NCI-H2227 (cell line): Measurements from ENCODE around the gene VCL.
"Not testable (repeated sequence)": the region's sequence is repeated elsewhere in the genome, so short reads cannot be mapped to it uniquely, and the experiment has no call there.

ENCODE experiments used
- DNase-seq: peaks from one replicate; lab custom pipeline; 2025; ENCODE audit not compliant: unreplicated experiment; lab: John Stamatoyannopoulos, UW

Gene VCL

GRCh38 chr10:74146980-74147379 lies 149.1 kb downstream of the VCL start:
- DNase-seq: not testable (repeated sequence)

DNA sequence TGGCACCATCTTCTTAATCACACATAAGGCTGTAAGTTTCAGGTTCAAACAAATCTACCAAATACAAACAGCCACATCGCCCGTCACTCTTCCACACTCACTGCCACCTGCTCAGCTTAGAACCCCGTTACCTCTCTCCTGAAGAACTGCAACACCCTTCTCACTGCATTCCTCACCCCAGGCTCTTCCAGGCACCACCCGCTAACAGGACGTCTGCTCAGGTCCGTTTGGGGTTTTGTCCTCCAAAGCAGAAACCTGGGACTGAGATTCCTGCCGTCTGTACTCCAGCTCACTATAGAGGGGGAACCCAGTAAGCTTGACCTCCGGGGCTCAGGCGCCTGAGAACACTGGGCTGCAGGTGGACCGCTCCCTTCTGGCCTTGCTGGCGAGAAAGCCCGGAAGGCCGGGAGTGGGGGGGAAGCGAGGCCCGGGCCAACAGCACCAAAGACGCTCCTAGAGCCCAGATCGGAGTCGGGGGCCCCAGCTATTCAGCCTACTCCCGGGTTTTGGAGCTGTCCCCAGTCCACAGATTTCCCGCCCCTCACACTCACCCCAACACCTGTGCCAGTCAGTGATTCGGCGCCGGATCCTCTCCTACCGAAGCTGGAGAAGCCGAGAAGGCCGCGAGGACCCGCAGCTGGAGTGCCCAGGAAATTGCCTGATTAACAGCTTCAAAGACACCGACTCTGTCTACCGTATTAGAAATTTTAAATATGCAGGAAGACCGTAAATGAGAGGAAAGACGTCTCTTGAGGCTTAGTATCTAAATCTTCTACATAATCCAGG lies 152.5 kb downstream of the VCL start, which contains the start of gene AP3M1:
Gene AP3M1 (minus strand): TSS at position 625 of the 786 bp plus-strand sequence. CDS start 12,449 bp downstream, outside the sequence.
- DNase-seq: peak; percentile 94

DNA sequence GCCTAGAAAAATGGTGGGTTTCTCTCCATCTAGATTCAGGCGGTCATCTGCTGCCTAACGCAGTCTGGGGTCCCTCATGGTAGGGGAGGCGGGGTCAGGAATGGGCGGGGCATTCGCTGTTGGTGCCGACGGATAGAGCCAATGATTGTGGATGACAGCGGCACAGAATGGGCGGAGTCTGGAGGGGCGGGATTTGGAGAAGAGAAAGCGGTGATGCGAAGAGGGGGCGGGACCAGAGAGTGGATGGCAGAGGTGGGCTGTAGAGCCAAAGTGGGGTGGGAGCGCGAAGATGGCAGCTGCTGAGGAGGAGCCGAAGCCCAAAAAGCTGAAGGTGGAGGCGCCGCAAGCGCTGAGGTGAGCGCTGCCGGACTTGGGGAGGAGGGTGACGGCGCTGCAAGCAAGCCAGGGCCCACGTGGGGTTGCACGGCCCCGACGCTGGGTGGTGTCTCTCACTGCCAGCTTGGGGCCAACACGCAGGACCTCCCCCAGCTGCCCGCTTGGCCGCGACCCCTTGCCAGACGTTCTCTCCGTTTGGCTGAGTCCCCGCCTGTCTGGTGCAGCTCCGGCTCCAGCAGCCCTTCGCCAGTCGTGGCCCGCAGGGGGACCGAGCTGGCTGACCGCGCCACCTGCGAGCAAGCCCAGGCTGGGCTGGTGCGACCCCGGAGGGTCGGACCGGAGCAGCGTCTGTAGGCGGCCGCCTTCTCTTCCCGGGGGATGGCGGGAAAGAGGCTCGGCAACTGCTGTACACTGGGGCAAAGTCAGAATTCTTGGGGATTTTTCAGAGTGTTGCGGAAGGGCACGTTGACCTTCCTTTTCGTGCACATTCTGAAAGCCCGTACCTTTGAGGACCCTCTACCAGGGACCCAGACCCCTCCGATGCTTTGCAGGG lies 153.3 kb downstream of the VCL start, which contains the start of gene ADK:
Gene ADK (plus strand): TSS at position 232 of the 889 bp plus-strand sequence. CDS start 58 bp downstream, at position 290.
- DNase-seq: peak; percentile 97

DNA sequence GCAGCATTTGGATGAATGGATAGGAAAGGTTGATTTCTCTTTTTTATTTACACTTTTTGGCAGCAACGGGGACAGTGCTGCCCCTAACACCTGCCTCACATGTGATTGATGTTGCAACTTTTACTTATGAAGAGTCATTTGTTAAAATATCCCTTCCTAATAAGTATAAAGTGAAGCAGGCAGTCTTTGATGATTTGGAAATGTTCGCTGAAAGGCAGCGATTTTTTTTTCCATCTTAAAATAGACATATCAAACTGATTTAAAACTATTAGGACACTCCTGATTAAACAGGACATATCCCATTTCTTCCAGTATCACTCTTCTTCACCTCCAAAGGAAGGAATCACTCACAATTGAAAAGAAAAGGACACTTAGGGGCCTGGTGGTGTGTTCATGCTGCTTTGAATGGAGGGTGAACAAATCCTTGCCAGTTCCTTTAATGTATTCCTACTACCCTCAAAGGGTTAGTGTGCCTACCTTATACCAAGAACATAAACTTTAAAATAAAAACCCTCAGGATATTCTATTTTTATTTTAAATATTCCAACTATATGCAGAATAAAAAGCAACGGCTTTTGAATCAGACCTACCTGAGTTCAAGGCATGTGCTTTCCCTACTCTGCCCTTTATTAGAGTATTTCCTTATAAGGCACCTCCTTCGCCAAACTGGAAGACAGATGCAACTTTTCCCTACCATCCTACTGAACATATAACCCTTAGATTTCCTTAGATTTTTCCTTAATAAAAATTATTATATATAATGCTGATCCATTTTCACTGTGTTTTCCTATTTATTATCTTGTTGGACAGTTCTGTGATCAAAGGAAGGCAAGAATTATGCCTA lies 154.2 kb downstream of the VCL start:
- DNase-seq: no peak

- peak; percentile 2 for DNase-seq
Measured at GRCh38 chr10:74153123-74153522, 155.2 kb downstream of the VCL start.

DNA sequence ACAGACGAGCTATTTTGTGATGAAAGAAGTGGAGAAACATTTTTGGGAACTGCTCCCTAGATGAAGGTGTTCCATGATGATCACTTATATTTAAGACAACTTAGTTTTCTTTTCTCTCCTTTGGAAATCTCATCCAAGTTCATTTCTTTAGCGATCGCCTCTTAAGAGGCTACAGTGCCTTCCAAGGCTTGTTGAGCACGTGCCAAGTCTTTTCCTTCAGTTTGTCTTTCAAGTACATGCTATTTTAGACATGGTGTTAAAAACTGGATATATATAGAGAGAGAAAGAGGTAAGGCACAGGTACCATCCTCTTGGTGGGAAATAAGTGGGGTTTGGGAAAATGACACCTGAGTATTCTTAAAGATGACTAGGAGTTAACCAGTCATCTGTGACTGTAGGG lies 155.8 kb downstream of the VCL start:
- no peak for DNase-seq

- no peak for DNase-seq
Measured at GRCh38 chr10:74156919-74157289, 159.0 kb downstream of the VCL start.

DNA sequence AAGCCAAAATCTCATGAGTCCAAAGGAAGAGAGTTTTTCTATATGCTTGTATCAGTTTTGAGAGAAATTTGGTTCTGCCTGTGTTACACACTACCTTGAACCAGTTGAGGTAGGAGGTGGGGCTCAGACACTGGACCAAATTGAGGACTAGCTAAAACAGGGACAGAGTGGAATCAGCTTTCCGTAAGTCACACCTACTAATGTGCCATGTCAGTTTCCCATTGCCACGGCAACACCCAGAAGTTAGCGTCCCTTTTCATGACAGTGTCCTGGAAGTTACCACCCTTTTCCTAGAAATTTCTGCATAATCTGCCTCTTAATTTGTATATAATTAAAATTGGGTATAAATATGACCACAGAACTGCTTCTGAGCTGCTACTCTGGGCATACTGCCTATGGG lies 162.1 kb downstream of the VCL start:
- DNase-seq: no peak

DNA sequence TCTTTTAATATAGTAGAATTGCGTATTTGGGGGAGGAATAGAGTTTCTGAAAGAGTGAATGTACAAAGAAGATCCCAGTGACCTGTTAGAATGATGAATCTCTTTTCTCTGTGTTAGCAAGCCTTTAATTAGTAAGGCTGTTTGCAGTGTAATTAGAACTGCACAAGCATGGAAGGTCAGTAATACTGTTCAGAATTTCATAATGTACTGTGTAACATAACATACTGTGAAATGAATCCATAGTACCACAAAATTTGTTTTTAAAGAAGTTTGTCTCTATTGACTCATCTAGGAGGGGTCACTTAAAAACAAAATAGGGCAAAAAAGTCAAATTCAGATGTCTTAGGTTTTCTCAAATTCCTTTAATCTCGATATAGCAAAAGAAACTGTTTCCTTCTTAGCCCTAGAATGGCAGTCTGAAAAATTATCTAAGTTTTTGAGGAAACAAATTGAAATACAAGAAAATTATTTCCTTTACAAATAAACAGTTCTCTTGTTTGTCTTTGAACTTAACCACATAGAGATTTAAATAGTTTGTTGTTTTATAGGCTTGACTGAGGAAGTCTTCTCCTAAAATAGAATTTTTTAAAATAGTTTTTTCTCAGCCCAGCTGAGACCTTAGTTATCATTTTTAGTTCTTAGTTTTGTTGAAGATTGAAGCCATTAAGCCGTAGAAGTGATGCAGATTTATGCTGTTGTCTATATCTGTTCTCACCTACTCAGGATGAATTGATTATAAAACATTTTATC lies 165.6 kb downstream of the VCL start:
- DNase-seq: no peak

- no peak for DNase-seq
Measured at GRCh38 chr10:74164716-74165529, 167.0 kb downstream of the VCL start.

DNA sequence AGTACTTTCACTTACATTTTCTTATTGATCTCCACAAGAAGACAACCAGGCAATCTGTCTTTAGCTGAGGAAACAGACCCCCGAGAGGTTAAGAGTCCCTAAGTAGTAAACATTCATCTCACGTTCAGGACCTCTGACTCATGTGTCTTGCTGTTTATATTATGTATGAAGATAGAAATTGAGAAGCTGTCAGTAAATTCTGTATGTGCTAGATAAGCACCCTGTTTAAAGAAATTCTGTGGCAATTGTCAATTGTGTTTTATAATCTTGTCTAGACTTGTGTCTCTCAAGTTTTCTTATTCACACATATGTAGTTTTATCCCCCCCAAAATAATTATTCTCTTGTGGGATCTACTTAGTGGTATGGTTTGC lies 167.6 kb downstream of the VCL start:
- no peak for DNase-seq

DNA sequence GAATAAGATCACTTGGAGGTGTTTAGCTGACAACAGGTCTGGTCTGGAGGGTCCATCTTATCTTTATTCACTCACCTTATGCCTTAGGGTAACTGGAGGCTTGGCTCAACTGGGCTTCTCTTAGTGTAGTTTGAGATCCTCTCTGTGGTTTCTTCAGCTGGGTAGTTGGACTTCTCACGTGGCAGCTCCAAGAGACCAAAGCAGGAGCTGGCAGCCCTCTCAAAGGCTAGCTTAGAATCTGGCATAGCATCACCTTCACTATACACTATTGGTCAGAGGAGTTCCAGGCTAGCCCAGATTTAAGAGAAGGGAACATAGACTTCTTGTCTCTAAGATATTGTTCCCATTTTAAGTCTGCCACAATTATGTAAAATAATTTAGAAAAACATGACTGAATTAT lies 169.5 kb downstream of the VCL start:
- no peak for DNase-seq
